K562 (cell line): ENCODE results near the gene TMEM151A. TPM values are rescaled to one million over a fixed set of nuclear protein-coding genes. Genes with fewer than 3 reads are reported as not detected.
A peak's percentile ranks its signal among the peaks of the same experiment; 100 is the strongest.

ENCODE experiments used
- ARID2 ChIP-seq: fragments of 450-650 bp; IDR thresholded peaks from 2 replicates; pipeline ENCODE4 v1.6.1; 2017; ENCODE audit warnings: antibody characterized with exemption, mild to moderate bottlenecking
- CREB5 ChIP-seq: fragments of 250-450 bp; sonication (Bioruptor Pico); IDR thresholded peaks from 2 replicates; pipeline ENCODE4 v1.5.0; 2020; ENCODE audit warnings: mild to moderate bottlenecking
- ETS2 ChIP-seq: IDR thresholded peaks from 2 replicates; pipeline ENCODE4 v1.6.1; 2016; ENCODE audit warnings: borderline replicate concordance, missing genetic modification characterization, mild to moderate bottlenecking, moderate library complexity, missing compliant biosample characterization; ENCODE audit not compliant: poor library complexity, severe bottlenecking
- FIP1L1 ChIP-seq: fragments of 200-400 bp; formaldehyde crosslinking; IDR thresholded peaks from 2 replicates; pipeline ENCODE4 v1.6.1; 2018; ENCODE audit warnings: mild to moderate bottlenecking, low read depth, low read length; ENCODE audit not compliant: poor library complexity, severe bottlenecking
- FOXA3 ChIP-seq, 2 experiments: fragments of 450-650 bp in 1 of 2; sonication (generic) in 1 of 2; formaldehyde crosslinking; IDR thresholded peaks in 1 of 2; conservative IDR thresholded peaks in 1 of 2; 2 replicates each; pipeline versions ENCODE4 v1.4.0 to v1.8.0; 2020 to 2022; ENCODE audit warnings: mild to moderate bottlenecking in 2 of 2, missing genetic modification reagents in 1 of 2
- HDAC1 ChIP-seq, 2 experiments: fragments of 450-650 bp; IDR thresholded peaks; 2 replicates each; pipeline ENCODE4 v1.6.1; 2016 to 2017; ENCODE audit warnings: inconsistent platforms in 1 of 2, mild to moderate bottlenecking in 1 of 2, moderate library complexity in 1 of 2
- HINFP ChIP-seq: fragments of 450-650 bp; conservative IDR thresholded peaks from 2 replicates; pipeline ENCODE4 v1.6.1; 2016; ENCODE audit warnings: missing genetic modification characterization, low read depth, mild to moderate bottlenecking, control low read depth, missing compliant biosample characterization
- ILF3 ChIP-seq: fragments of 450-650 bp; IDR thresholded peaks from 2 replicates; pipeline ENCODE4 v1.6.1; 2018; ENCODE audit warnings: antibody characterized with exemption, mild to moderate bottlenecking, moderate library complexity, borderline replicate concordance
- JUND ChIP-seq, 2 experiments: IDR thresholded peaks; 2 replicates in 1 of 2; 3 replicates in 1 of 2; pipeline ENCODE4 v1.6.1; 2011; ENCODE audit warnings: borderline replicate concordance in 2 of 2, low read depth in 2 of 2, low read length in 2 of 2, improper control_type of control experiment in 1 of 2, missing biosample characterization in 1 of 2, missing genetic modification characterization in 1 of 2, missing genetic modification reagents in 1 of 2
- MEF2D ChIP-seq: conservative IDR thresholded peaks from 2 replicates; pipeline ENCODE4 v1.6.1; 2016; ENCODE audit warnings: low read depth, missing genetic modification characterization, missing compliant biosample characterization
- MLLT1 ChIP-seq, 2 experiments: fragments of 450-650 bp; IDR thresholded peaks; 2 replicates each; pipeline ENCODE4 v1.6.1; 2016
- NCOA4 ChIP-seq: fragments of 450-650 bp; IDR thresholded peaks from 2 replicates; pipeline ENCODE4 v1.6.1; 2018; ENCODE audit warnings: mild to moderate bottlenecking; ENCODE audit not compliant: partially characterized antibody
- NFATC3 ChIP-seq: fragments of 450-650 bp; IDR thresholded peaks from 2 replicates; pipeline ENCODE4 v1.6.1; 2017; ENCODE audit warnings: mild to moderate bottlenecking
- NFIC ChIP-seq: fragments of 450-650 bp; IDR thresholded peaks from 2 replicates; pipeline ENCODE4 v1.6.1; 2017; ENCODE audit warnings: mild to moderate bottlenecking, inconsistent platforms
- PTBP1 ChIP-seq: fragments of 200-400 bp; formaldehyde crosslinking; IDR thresholded peaks from 2 replicates; pipeline ENCODE4 v1.6.1; 2017; ENCODE audit warnings: low read depth, low read length
- SAFB2 ChIP-seq: fragments of 200-400 bp; formaldehyde crosslinking; IDR thresholded peaks from 2 replicates; pipeline ENCODE4 v1.6.1; 2018; ENCODE audit warnings: borderline replicate concordance, low read length, low read depth, moderate library complexity; ENCODE audit not compliant: severe bottlenecking
- SAP30 ChIP-seq: fragments of 200-600 bp; sonication (generic); IDR thresholded peaks from 2 replicates; pipeline ENCODE4 v1.6.1; 2012; ENCODE audit warnings: borderline replicate concordance, low read depth, mild to moderate bottlenecking, moderate library complexity, low read length, control low read depth, inconsistent platforms; ENCODE audit not compliant: insufficient read depth, poor library complexity, severe bottlenecking
- SMAD3 ChIP-seq: fragments of 450-650 bp; formaldehyde crosslinking; conservative IDR thresholded peaks from 2 replicates; pipeline ENCODE4 v1.4.0; 2020; ENCODE audit warnings: mild to moderate bottlenecking
- ZBED1 ChIP-seq: IDR thresholded peaks from 2 replicates; pipeline ENCODE4 v1.6.1; 2014
- ZBTB5 ChIP-seq: fragments of 450-650 bp; IDR thresholded peaks from 2 replicates; pipeline ENCODE4 v1.6.1; 2017; ENCODE audit warnings: antibody characterized with exemption
- ZEB2 ChIP-seq: fragments of 450-650 bp; IDR thresholded peaks from 2 replicates; pipeline ENCODE4 v1.6.1; 2016
- ZNF239 ChIP-seq: fragments of 250-450 bp; sonication (Bioruptor Pico); IDR thresholded peaks from 2 replicates; pipeline ENCODE4 v1.4.0; 2020; ENCODE audit warnings: mild to moderate bottlenecking
- polyA plus RNA-seq, 8 experiments: library from polyadenylated mRNA; depleted of rRNA in 4 of 8; stranded (reverse) in 5 of 8; unstranded in 3 of 8; fragments of >200 nt; fragmentation: Nextera tagmentation in 2 of 8; fragmentation: Illumina TruSeq in 1 of 8; extraction: Ambion mirVana in 2 of 8; extraction: Trizol in 1 of 8; gene quantifications; 2 replicates each; pipeline versions ENCODE4 v1.2.1 to v1.2.3, GENCODE V29; 2011 to 2014; ENCODE audit warnings: inconsistent platforms in 1 of 8, missing spikeins in 1 of 8
- total RNA-seq, 7 experiments: library from RNA; depleted of rRNA in 6 of 7; stranded (reverse); fragments of >200 nt in 6 of 7; fragmentation: Illumina TruSeq in 2 of 7; extraction: Trizol in 2 of 7; gene quantifications; 2 replicates each; pipeline versions ENCODE4 v1.2.1 to v1.2.3, GENCODE V29; 2011 to 2021; ENCODE audit warnings: low replicate concordance in 1 of 7

TMEM151A gene
- total and polyA plus RNA-seq, 9 of the 15 experiments (the other 6 are each of a cell fraction or from before 2014, with no cell fraction given): not detected

- 0 out of 2 replicates have a peak, but pooled peaks have one; percentile 1 for TF ChIP-seq JUND (IDR thresholded peaks at IDR 0.05; ENCODE audit: borderline replicate concordance, low read depth, low read length)
- TF ChIP-seq JUND (tag; IDR thresholded peaks at IDR 0.05; ENCODE audit: borderline replicate concordance, low read depth, low read length): no peak; the same call in 2 of the 3 replicates
- TF ChIP-seq SAFB2: no peak
- peak; percentile 99 for TF ChIP-seq NFATC3
- TF ChIP-seq PTBP1: no peak
- TF ChIP-seq CREB5 (CRISPR knock-in tag): no peak
- TF ChIP-seq ZNF239: no peak
- TF ChIP-seq FOXA3 (CRISPR knock-in tag; conservative IDR thresholded peaks at IDR 0.05 in 1 of 2, IDR thresholded peaks at IDR 0.05 in 1 of 2): peak in 1 of 2 experiments; percentile 71; a peak in 1 of 4 replicates
- no peak for TF ChIP-seq ETS2 (tag)
- TF ChIP-seq MEF2D (tag): no peak
- no peak for TF ChIP-seq ZEB2
- TF ChIP-seq NFIC: peak; percentile 53
- TF ChIP-seq NCOA4: no peak
- no peak for TF ChIP-seq ZBTB5
- no peak for TF ChIP-seq SMAD3 (CRISPR knock-in tag)
- TF ChIP-seq HDAC1 (IDR thresholded peaks at IDR 0.05): peak in 1 of 2 experiments; percentile 93; a peak in 2 of 4 replicates
- no peak for TF ChIP-seq ILF3
- TF ChIP-seq FIP1L1: no peak
- TF ChIP-seq ARID2: peak; percentile 99
- peak; percentile 55 for TF ChIP-seq SAP30
- TF ChIP-seq HINFP (tag): no peak
- no peak for TF ChIP-seq ZBED1
- TF ChIP-seq MLLT1 (IDR thresholded peaks at IDR 0.05): peak in 1 of 2 experiments; percentile 59; a peak in 1 of 4 replicates
These were observed 20.4 kb downstream of the TMEM151A start (continued) for GRCh38 chr11:66311965-66312548.
